GM13976 (cell line): ENCODE data around the gene CCL19.

ENCODE experiments used
- DNase-seq: peaks from one replicate; pipeline ENCODE4 v3.0.0; 2012; ENCODE audit warnings: low spot score
- CTCF ChIP-seq: IDR thresholded peaks from 2 replicates; pipeline ENCODE4 v1.5.1; 2012; ENCODE audit warnings: borderline replicate concordance, mild to moderate bottlenecking; ENCODE audit not compliant: insufficient read depth; ENCODE audit errors: extremely low read depth, missing control alignments, control extremely low read depth
- in situ Hi-C: fragments of 300-500 bp; cut with MboI; formaldehyde crosslinking; loops from one replicate; pipeline ENCODE4 v1.12.0; 2022; ENCODE audit warnings: low sequenced_read_pairs, mixed read lengths, inconsistent platforms; ENCODE audit not compliant: unreplicated experiment

CCL19 gene

DNA sequence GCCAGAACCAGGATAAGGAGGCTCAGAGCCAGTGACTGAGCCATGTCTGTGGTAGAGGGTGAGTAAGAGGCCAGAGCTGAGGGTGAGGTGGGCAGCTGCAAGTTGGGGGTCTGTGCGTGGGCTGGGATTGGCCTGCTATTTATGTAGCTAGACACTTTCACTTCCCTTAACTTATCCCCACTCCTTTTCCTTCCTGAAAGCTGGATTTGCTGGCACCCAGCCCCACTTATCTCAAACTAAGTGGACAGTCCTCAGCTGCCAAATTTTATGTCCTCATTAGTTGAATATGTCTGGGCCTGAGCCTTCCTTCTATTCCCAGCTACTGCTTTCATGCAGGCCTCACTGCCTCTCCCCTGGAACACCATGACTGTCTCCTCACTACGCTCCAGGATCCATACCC lies 18.9 kb upstream of the CCL19 start, which contains the start of gene CCL21:
TSS of gene CCL21 (minus strand) at position 114 of the 400 bp plus-strand sequence. CDS start at position 44, 70 bp downstream.
- no peak for DNase-seq
- in situ Hi-C loops, result no loop called here
- no peak for TF ChIP-seq CTCF

- DNase-seq, result no peak
- in situ Hi-C loops, result no loop called here
- no peak for TF ChIP-seq CTCF
Observed at GRCh38 chr9:34709196-34709978, 18.3 kb upstream of the CCL19 start.

- in situ Hi-C loops, result no loop called here
- no peak for DNase-seq
- TF ChIP-seq CTCF, result no peak
Observed at GRCh38 chr9:34707130-34707529, 16.1 kb upstream of the CCL19 start.

DNA sequence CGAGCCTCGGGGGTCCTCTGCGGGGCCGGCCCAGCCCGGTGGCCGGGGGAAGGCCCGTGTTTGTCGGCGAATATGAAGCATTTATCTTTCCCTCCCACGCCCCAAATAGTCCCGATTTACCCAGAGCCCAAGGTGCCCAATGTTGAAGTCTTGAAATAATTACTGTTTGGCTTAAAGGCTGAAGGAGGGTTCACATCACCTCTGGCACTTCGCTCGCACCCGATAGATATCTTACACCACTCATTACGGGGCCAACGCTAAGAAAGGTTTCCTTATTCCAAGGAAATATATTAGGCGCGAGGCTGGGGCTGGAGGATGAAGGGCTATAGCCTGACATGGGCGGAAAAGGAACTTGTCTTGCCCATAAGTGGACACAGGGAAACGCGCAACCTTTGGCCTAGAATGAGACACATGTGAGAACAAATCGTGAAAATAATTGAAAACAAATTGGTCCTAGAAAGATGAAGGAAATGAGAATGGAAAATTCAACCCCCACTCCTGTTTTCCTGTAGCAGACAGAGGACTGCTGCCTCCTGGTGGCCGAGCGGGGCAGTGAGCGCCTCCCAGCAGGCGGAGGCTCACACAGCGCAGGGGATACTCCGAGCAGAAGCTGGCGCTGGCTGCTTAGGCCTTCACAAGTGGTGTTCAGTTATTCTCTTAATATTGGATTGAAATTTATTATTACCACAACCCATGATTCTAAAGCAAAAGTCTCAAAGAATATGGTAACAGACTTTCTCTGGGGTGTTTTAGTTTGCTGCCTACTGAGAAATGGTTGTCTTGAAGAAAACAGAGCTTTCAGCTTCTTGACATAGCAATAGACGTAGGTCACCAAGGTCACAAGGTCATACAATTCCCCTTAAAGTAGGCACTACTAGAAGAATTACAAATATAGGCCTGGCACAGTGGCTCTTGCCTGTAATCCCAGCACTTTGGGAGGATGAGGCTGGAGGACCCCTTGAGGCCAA lies 11.0 kb upstream of the CCL19 start:
- in situ Hi-C loops, result no loop called here
- DNase-seq, result peak; percentile 86
- TF ChIP-seq CTCF, result peak; percentile 99

- in situ Hi-C loops, result no loop called here
- peak; percentile 76 for TF ChIP-seq CTCF
- peak; percentile 84 for DNase-seq
Observed at GRCh38 chr9:34701023-34701768, 10.1 kb upstream of the CCL19 start.

- DNase-seq, result no peak
- in situ Hi-C loops, result no loop called here
- no peak for TF ChIP-seq CTCF
Observed at GRCh38 chr9:34694811-34695210, 3.7 kb upstream of the CCL19 start.
